ENCODE results near the gene GNA12. TPM values are rescaled to one million over a fixed set of nuclear protein-coding genes. Genes with fewer than 3 reads are reported as not detected.

Gene GNA12
- total RNA-seq, 1 experiment from 2014 or later, result 63.8 TPM

GRCh38 chr7:2706685-2707126 lies 137.4 kb downstream of the GNA12 start:
- no peaks in the 10 kb centered on the region for H3K27me3 Mint-ChIP-seq (ENCODE audit: insufficient read depth, unreplicated experiment)
- no peaks in the 10 kb centered on the region for H3K36me3 ChIP-seq (ENCODE audit: control insufficient read depth, insufficient read depth, low read length)
- intact Hi-C loops (cut with micrococcal nuclease; ENCODE audit: unreplicated experiment), result no loop called here
- H3K4me1 Mint-ChIP-seq (ENCODE audit: low read depth, unreplicated experiment), result no peaks in the 10 kb centered on the region
- POLR2A ChIA-PET, result no interaction called here
- H3K4me3 Mint-ChIP-seq (ENCODE audit: unreplicated experiment), result no peak overlapping the region
- peaks cover 18% of the 10 kb centered on the region for H3K36me3 Mint-ChIP-seq (ENCODE audit: insufficient read depth, unreplicated experiment)
- no peak for DNase-seq
- CTCF ChIA-PET, result no interaction called here
- no peaks in the 10 kb centered on the region for H3K9me3 Mint-ChIP-seq (ENCODE audit: unreplicated experiment)
- BruUV-seq (replicated peaks), result no TSS peak
- no peaks in the 10 kb centered on the region for H3K27me3 ChIP-seq (replicated peaks; ENCODE audit: control insufficient read depth, insufficient read depth, low read length)
- H3K27ac Mint-ChIP-seq (ENCODE audit: unreplicated experiment), result no peak overlapping the region
- no peaks in the 10 kb centered on the region for H3K4me1 ChIP-seq
- TF ChIP-seq CTCF (IDR thresholded peaks at IDR 0.05; ENCODE audit: insufficient read depth in 1 of 2, low read depth in 1 of 2, low read length in 1 of 2, severe bottlenecking in 1 of 2, unreplicated experiment in 1 of 2), result no peak
- no peaks in the 10 kb centered on the region for H3K9me3 ChIP-seq
- no peak overlapping the region for H3K4me3 ChIP-seq (ENCODE audit: low read depth, low read length)

- H3K27me3 Mint-ChIP-seq (ENCODE audit: insufficient read depth, unreplicated experiment), result no peaks in the 10 kb centered on the region
- H3K4me1 Mint-ChIP-seq (ENCODE audit: low read depth, unreplicated experiment), result no peaks in the 10 kb centered on the region
- POLR2A ChIA-PET, result no interaction called here
- no peak overlapping the region for H3K27ac Mint-ChIP-seq (ENCODE audit: unreplicated experiment)
- no peak for DNase-seq
- no peaks in the 10 kb centered on the region for H3K4me1 ChIP-seq
- no peaks in the 10 kb centered on the region for H3K27me3 ChIP-seq (replicated peaks; ENCODE audit: control insufficient read depth, insufficient read depth, low read length)
- no peak overlapping the region for H3K4me3 Mint-ChIP-seq (ENCODE audit: unreplicated experiment)
- H3K4me3 ChIP-seq (ENCODE audit: low read depth, low read length), result no peak overlapping the region
- CTCF ChIA-PET, result interaction anchor here (0.6 kb wide), 1 partner anchor 9 kb away, joined by 3 read pairs; no protein-coding TSS in a partner anchor
- peaks cover 16% of the 10 kb centered on the region for H3K36me3 Mint-ChIP-seq (ENCODE audit: insufficient read depth, unreplicated experiment)
- BruUV-seq (replicated peaks), result no TSS peak
- H3K36me3 ChIP-seq (ENCODE audit: control insufficient read depth, insufficient read depth, low read length), result no peaks in the 10 kb centered on the region
- intact Hi-C loops (cut with micrococcal nuclease; ENCODE audit: unreplicated experiment), result no loop called here
- no peak for TF ChIP-seq CTCF (IDR thresholded peaks at IDR 0.05; ENCODE audit: insufficient read depth in 1 of 2, low read depth in 1 of 2, low read length in 1 of 2, severe bottlenecking in 1 of 2, unreplicated experiment in 1 of 2)
- no peaks in the 10 kb centered on the region for H3K9me3 ChIP-seq
- H3K9me3 Mint-ChIP-seq (ENCODE audit: unreplicated experiment), result no peaks in the 10 kb centered on the region
These were observed 138.6 kb downstream of the GNA12 start for GRCh38 chr7:2705371-2706096.

GRCh38 chr7:2702594-2702957 lies 141.5 kb downstream of the GNA12 start:
- H3K27ac Mint-ChIP-seq (ENCODE audit: unreplicated experiment), result no peak overlapping the region
- intact Hi-C loops (cut with micrococcal nuclease; ENCODE audit: unreplicated experiment), result no loop called here
- H3K9me3 ChIP-seq, result no peaks in the 10 kb centered on the region
- no peaks in the 10 kb centered on the region for H3K27me3 ChIP-seq (replicated peaks; ENCODE audit: control insufficient read depth, insufficient read depth, low read length)
- H3K4me1 Mint-ChIP-seq (ENCODE audit: low read depth, unreplicated experiment), result no peaks in the 10 kb centered on the region
- H3K36me3 ChIP-seq (ENCODE audit: control insufficient read depth, insufficient read depth, low read length), result no peaks in the 10 kb centered on the region
- ChIA-PET CTCF (no interaction called here), POLR2A (no interaction called here)
- no peaks in the 10 kb centered on the region for H3K9me3 Mint-ChIP-seq (ENCODE audit: unreplicated experiment)
- TF ChIP-seq CTCF (IDR thresholded peaks at IDR 0.05; ENCODE audit: insufficient read depth in 1 of 2, low read depth in 1 of 2, low read length in 1 of 2, severe bottlenecking in 1 of 2, unreplicated experiment in 1 of 2), result no peak
- no peak overlapping the region for H3K4me3 ChIP-seq (ENCODE audit: low read depth, low read length)
- H3K27me3 Mint-ChIP-seq (ENCODE audit: insufficient read depth, unreplicated experiment), result no peaks in the 10 kb centered on the region
- no peaks in the 10 kb centered on the region for H3K4me1 ChIP-seq
- H3K36me3 Mint-ChIP-seq (ENCODE audit: insufficient read depth, unreplicated experiment), result peaks cover 3% of the 10 kb centered on the region
- H3K4me3 Mint-ChIP-seq (ENCODE audit: unreplicated experiment), result no peak overlapping the region
- no peak for DNase-seq
- no TSS peak for BruUV-seq (replicated peaks)
